GM21786 (cell line): ENCODE data around the gene NECAB3.

Experiments used
- ATAC-seq: cut with Tn5 transposase; IDR thresholded peaks from one replicate; pipeline ENCODE4 v1.9.1; 2021; ENCODE audit not compliant: unreplicated experiment

The NECAB3 gene

DNA sequence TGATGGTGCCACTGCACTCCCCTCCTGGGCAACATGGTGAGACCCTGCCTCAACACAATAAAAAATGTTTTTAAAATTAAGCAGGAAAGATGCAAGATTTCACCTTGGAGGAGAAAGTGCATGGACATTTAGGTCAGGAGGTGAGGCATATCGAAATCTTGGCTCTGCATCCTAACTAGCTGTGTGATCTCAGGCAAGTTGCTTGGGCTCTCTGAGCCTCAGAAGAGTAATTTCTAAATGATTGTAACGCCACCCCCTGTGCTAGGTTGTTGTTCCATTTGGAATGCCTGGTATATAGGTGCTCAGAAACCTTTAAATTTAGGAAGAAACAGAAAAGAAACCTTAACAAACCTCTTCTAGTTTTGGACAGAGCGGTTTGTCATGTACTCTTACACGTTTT, 48.0 kb downstream of the NECAB3 start:
- ATAC-seq, result no peak

GRCh38 chr20:33624399-33624798, 49.8 kb downstream of the NECAB3 start:
- no peak for ATAC-seq

DNA sequence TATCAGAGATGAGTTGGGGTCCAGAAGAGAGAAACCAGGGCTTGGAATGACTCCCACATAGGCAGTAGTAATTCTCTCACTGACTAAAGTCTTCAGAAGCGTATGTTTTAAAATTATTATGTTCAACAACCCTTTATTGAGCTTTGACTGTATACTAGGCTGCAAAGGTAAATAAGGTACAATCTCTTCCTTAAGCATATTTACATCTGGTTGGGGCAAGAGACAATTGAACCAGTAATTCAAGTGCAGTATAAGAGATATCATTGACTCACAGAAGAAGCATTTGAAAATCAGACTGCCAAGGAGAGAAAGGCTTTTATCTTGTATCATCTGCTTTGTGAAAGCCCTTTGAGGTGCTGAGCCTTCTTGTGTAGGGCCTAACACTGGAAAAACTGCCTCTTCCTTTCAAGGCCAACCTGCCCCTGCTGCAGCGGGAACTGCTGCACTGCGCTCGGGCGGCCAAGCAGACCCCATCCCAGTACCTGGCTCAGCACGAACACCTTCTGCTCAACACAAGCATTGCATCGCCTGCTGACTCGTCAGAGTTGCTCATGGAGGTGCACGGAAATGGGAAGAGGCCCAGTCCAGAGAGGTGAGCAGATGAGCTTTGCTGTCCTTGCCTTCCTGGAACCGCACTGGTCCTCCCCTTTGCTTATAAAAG, 51.4 kb downstream of the NECAB3 start:
- no peak for ATAC-seq

- ATAC-seq, result no peak
Observed at GRCh38 chr20:33621717-33622400, 52.4 kb downstream of the NECAB3 start.

DNA sequence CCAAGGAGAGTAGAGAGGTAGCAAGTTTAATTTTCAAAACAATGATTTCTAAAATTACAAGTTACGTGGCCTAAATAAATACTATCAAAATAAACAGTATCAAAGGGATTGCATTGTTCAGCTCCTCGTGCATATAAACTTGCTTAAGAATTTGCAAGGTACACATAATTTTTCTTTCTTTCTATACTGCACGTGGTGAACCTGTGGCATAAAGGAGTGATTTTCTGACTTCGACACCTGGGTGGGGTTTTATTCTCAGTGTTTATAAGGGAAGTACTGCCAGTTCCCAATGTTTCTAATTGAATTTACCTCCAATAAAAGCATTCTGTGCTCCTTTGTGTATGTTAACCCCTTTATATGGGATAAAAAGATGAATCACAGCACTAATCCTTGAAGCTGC, 62.2 kb downstream of the NECAB3 start:
- ATAC-seq, result no peak

DNA sequence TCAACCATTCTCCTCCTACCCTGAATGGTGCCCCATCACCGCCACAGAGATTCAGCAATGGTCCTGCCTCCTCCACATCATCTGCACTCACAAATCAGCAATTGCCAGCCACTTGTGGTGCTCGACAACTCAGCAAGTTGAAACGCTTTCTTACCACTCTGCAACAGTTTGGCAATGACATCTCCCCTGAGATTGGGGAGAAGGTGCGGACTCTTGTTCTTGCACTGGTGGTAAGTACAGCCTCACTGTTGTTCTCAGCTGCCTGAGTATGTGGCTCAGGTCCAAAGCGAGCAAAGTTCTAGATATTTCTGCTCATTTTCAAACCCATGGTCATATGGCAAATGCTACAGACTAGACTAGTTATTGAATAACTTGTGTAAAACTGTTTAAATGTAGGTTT, 63.1 kb downstream of the NECAB3 start:
- ATAC-seq, result no peak

DNA sequence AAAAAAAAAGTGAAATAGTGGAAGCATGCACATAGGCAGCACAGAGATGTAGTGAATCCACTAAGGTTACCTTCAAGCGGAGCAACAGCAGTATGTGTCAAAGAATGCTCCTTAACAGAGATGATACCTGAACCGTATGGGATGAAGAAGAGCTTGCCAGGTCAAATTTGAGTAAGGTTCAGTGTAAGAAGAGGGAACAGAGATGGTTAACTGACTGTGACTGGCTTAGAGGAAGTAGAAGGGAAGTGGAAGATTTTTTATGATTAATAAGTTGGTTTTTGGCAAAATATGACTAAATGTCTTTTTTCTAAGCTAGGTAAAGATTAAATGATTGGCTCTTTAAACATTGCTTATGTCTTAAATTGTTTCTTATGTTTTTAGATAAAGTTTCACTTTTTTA, 64.7 kb downstream of the NECAB3 start:
- no peak for ATAC-seq
